HG03378 (cell line): ENCODE data around the gene LONP1.
"Not testable (repeated sequence)": the region's sequence is repeated elsewhere in the genome, so short reads cannot be mapped to it uniquely, and the experiment has no call there.

Experiments used
- ATAC-seq: cut with Tn5 transposase; IDR thresholded peaks from one replicate; pipeline ENCODE4 v1.9.1; 2021; ENCODE audit warnings: mild to moderate bottlenecking, moderate library complexity; ENCODE audit not compliant: unreplicated experiment

Gene LONP1

GRCh38 chr19:5694167-5694955 is 25.6 kb downstream of the LONP1 start:
- ATAC-seq: no peak

DNA sequence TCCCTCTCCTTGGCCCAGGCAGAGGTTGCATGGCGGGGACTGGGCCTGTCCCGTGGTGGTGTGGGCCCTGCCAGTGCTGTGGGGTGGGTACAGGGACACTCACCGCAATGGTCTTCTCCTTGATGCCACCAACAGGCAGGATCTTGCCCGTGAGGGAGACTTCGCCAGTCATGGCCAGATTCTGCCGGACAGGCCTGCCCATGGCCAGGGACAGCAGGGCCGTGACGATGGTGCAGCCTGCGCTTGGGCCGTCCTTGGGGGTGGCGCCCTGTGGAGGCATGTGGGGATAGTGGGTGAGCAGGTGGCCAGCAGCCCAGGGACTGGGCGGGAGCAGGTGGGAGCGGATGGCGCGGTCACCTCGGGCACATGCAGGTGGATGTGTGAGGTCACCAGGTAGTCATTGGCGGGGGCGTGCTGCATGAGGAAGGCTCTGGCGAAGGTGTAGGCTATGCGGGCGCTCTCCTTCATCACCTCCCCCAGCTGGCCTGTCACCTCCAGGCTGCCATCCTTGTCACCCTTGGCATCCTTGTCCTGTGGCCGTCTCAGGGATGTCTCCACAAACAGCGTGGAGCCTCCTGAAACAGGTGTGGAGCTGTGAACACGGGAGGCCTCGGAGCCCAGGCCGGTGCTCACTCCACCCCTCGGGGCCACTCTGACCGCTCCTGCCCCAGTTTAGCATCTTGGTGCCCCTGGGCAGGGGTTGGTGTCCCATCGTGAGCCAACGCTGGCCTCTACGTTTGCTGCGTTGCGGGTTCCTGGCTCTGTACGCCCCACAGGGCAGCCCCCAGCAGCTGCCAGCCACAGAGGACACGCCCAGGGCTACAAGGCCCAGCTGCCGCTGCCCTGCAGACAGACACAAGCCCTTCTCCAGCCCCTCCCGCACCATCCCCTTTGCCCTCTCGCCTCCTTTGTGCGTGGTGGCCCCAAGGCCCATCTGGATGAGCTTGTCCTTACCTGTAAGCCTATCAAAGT is 26.5 kb downstream of the LONP1 start:
- no peak for ATAC-seq

GRCh38 chr19:5692723-5693194 is 27.2 kb downstream of the LONP1 start:
- no peak for ATAC-seq

- no peak for ATAC-seq
Measured at GRCh38 chr19:5691822-5692722, 27.9 kb downstream of the LONP1 start.

DNA sequence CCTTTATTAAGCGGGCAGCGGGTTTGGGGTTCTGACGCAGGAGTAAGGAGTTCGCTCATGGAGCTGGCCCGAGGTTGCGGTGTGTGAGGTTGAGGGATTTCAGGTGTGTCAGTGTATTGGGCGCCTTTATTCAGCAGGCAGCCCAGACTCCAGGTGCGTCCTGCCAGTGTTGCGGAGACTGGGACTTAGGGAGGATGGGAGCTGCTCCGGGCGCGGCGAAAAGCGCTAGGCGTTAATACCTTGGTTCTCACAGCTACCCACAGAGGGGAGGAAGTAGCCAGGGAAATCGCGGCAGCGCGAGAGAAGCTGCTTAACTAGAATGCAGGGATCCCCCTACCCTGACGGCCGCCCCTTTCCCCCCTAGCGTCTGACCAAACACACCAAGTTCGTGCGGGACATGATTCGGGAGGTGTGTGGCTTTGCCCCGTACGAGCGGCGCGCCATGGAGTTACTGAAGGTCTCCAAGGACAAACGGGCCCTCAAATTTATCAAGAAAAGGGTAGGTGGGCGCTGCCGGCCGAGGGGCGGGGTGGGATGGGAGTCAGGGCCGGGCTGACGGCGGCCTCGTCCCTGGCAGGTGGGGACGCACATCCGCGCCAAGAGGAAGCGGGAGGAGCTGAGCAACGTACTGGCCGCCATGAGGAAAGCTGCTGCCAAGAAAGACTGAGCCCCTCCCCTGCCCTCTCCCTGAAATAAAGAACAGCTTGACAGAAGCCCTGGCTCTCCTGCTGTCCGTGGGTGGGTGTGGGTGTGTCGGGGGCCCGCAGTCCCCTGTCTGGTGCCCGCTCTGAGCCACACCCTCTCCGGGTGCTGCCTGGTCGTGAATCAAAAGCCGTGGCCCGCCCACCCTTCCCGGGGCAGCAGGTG is 28.8 kb downstream of the LONP1 start:
- ATAC-seq: no peak

DNA sequence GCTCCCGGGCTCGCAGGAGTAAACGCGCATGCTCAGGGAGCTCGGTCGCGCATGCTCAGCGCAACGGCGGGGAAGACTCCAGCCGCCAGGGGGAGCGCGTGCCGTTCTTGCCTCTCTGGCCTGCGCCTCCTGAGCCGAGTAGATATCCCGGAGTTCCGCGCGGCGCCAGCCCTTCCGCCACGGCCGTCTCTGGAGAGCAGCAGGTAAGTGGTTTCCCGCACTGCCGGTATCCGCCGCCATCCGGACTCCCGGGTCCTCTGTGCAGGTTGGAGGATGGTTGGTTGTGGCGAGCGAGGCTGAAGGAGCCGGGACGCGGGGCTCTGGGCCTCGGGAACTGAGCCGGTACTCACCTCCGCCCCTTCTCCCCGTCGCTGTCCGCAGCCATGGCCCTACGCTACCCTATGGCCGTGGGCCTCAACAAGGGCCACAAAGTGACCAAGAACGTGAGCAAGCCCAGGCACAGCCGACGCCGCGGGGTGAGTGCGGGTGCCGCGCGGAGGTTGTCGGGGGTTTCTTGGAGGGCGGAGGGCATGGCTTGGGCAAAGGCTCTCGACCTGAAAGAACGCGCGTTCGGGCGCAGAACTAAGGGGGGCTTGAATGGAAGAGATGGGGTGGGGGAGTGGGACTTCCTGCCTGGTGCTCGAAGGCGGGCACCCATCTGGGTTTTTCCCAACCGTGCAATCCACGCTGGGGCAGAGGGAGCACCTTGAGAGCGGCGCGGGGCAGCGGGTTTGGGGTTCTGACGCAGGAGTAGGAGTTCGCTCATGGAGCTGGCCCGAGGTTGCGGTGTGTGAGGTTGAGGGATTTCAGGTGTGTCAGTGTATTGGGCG is 29.6 kb downstream of the LONP1 start, which contains the start of gene RPL36:
Gene RPL36, plus strand, starts transcription at position 171 of the 830 bp plus-strand sequence. Its CDS starts 213 bp downstream, at position 384.
- peak; percentile 41 for ATAC-seq

DNA sequence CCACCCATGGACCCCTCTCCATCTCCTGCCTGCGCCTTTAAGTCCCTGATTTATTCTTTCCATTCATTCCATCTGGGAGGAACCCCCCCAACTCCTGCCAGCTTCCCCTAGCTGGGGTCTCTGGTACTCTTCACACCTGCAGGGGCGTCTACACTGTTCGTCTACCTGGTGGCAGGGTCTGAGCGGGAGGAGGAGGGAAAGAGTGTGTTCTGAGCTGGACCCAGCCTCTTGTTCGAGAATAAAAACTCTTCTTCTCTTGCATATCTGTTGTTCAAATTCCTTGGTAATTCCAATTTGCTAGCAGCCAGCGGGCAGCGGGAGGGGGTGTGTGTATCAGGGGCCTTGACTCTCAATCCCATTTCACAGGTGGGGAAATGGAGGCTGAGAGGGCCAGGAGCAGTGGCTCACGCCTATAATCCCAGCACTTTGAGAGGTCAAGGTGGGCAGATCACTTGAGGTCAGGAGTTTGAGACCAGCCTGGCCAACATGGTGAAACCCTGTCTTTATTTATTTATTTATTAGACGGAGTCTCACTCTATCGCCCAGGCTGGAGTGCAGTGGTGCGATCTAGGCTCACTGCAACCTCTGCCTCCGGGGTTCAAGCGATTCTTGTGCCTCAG is 31.6 kb downstream of the LONP1 start:
- not testable (repeated sequence) for ATAC-seq

GRCh38 chr19:5687360-5688198 is 32.4 kb downstream of the LONP1 start:
- ATAC-seq: no peak

DNA sequence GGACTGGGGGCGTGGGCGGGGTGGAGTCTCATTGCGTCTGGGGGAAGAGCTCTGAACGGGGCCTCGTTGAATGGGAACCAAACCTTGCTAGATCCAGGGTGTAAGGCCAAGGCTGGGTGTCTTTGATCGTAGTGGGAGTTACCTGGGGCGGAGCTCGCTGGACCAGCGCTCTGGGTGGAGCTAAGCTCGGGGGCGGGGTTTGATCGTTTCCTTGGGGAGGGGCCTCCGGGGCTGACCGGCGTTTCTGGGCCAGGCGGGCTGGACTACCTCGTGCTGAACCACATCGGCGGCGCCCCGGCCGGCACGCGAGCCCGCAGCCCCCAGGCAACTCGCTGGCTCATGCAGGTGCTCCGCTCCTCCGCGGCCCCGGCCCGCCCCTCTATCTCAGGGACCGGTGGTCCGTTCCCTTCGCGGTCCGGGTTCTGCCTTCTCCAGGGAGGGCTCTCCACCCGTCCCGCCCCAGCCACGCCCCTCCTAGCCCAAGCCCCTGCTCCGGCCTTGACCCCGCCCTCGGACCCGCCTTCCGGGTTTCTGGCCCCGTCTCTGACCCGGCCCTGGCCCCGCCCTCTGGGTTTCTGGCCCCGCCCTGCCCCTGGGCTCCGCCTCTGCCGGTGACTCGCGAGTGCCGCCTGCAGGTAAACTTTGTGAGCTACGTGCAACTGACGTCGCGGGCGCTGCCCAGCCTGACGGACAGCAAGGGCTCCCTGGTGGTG is 33.1 kb downstream of the LONP1 start:
- ATAC-seq: peak; percentile 42

- no peak for ATAC-seq
Measured at GRCh38 chr19:5686326-5686646, 33.7 kb downstream of the LONP1 start.

DNA sequence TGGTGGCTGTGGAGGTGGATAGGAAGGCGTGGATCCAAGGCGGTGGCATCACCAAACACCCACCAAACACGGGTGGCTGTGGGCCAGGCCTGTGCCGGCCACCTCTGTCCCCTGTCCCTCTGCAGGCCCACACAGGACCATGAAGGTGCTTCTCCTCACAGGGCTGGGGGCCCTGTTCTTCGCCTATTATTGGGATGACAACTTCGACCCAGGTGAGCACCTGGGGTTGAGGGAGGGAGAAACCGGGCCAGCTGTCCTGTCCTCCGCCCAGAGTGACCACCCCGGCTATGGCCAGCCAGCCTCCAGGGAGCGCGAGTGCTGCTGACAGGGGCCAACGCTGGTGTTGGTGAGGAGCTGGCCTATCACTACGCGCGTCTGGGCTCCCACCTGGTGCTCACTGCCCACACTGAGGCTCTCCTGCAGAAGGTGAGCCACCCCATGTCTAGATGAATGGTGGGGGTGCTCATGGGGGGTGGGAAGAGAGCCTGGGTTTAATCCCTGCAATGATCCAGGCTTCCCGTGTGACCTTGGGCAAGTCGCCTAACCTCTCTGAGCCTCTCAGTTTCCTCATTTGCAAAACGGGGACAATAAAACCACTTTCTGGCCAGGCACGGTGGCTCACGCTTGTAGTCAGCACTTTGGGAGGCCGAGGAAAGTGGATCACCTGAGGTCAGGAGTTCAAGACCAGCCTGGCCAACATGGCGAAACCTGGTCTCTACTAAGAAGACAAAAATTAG is 35.1 kb downstream of the LONP1 start:
- ATAC-seq: no peak

DNA sequence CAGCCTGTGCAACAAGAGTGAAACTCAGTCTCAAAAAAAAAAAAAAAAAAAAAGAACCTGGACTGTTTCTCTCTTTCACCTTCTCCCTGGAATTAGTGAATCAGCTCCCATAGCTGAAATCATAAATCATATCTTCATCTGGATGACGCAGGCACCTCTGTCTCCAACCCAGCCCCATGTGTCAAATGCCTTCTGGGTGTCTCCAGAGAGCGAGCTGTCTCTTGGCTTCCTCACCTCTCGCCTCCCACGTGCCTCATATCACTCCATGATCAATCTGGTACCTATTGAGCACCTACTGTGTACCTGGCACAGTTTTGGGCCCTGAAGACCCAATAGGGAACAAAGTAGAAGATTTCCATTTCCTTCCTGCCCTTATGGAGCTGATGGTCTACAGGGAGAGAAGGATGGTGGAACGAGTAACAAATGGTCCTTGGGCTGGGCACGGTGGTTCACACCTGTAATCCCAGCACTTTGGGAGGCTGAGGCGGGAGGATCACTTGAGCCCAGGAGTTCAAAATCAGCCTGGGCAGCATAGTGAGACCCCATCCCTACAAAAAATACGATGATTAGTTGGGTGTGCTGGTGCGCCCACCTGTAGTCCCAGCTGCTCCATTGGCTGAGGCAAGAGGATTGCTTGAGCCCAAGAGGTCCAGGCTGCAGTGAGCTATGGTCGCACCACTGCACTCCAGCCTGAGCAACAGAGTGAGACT is 36.6 kb downstream of the LONP1 start:
- ATAC-seq: no peak

DNA sequence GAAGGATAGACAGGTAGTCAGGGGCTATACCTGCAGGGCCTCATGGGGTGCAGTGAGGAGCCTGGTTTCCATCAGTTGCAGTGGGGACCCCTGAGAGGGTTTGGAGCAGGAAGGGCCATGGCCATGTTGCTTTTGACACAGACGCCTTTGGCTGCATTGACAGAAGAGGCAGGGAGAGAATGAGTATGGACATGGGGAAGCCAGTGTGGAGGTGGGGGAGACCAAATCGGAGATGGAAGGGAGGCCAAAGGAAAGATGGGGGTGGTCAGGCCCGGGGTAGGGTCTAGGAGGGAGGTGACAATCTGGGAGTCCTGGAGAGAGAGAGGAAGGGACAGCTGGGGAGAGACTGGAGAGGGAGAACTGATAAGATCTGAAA is 37.9 kb downstream of the LONP1 start:
- no peak for ATAC-seq

DNA sequence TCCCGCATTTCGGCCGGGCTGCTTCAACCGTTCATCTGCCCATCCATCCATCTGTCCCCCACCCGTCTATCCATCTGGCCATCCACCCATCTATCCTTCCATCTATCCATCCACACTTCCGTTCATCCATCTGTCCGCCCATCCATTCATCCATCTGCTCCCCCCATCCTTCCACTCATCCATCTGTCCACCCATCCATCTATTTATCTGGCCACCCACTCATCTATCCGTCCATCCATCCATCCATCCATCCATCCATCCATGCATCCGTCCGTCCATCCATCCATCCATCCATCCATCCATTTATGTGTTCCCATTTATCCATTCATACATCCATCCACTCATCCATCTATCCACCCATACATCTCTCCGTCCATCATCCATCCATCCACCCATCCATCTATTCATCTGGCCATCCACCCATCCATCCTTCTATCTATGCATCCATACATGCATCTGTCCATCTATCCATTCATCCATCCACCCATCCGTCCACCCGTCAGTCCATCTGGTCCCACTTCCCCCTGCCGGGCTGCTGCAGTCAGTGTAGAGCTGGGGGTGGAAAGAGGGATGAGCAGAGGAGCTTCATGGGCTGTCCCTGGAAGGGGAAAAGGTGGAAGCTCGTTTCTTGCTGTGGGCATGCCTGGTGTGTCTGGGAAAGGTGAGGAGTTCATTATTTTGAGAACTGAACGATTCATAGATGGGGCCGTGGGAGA is 38.4 kb downstream of the LONP1 start:
- ATAC-seq: no peak
